ENCODE measurements around the gene UBE2O. TPM values are rescaled to one million over a fixed set of nuclear protein-coding genes. Genes with fewer than 3 reads are reported as not detected.

The UBE2O gene
- total RNA-seq, 1 donor from 2014 or later: 31.1 TPM

Other genes with a start within 250 kb of the UBE2O start
- 2.5 TPM for gene RNF157, start 212.7 kb downstream of the UBE2O start, total RNA-seq
- gene UBALD2, start 187.8 kb downstream of the UBE2O start, total RNA-seq: 22.7 TPM
- gene QRICH2, start 144.9 kb downstream of the UBE2O start, total RNA-seq: 1.8 TPM
- gene PRPSAP1, start 99.2 kb downstream of the UBE2O start, total RNA-seq: 25.8 TPM
- gene SPHK1, start 68.5 kb downstream of the UBE2O start, total RNA-seq: 11.0 TPM
- not detected for gene AANAT, start 14.5 kb upstream of the UBE2O start, total RNA-seq
- gene RHBDF2, start 48.3 kb upstream of the UBE2O start, total RNA-seq: 11.5 TPM
- 17.6 TPM for gene CYGB, start 84.6 kb upstream of the UBE2O start, total RNA-seq
- 2.7 TPM for gene PRCD, start 86.9 kb upstream of the UBE2O start, total RNA-seq
- gene ST6GALNAC2, start 132.7 kb upstream of the UBE2O start, total RNA-seq: 6.2 TPM
- 1.9 TPM for gene ST6GALNAC1, start 190.6 kb upstream of the UBE2O start, total RNA-seq